Measurements from ENCODE around the gene AKT1S1. TPM values are rescaled to one million over a fixed set of nuclear protein-coding genes. Genes with fewer than 3 reads are reported as not detected.

AKT1S1 gene
- total and polyA plus RNA-seq, 2 of the 13 experiments (the other 11 are each of a cell fraction or from before 2014, with no cell fraction given), result 13.5 to 27.8 TPM

DNA sequence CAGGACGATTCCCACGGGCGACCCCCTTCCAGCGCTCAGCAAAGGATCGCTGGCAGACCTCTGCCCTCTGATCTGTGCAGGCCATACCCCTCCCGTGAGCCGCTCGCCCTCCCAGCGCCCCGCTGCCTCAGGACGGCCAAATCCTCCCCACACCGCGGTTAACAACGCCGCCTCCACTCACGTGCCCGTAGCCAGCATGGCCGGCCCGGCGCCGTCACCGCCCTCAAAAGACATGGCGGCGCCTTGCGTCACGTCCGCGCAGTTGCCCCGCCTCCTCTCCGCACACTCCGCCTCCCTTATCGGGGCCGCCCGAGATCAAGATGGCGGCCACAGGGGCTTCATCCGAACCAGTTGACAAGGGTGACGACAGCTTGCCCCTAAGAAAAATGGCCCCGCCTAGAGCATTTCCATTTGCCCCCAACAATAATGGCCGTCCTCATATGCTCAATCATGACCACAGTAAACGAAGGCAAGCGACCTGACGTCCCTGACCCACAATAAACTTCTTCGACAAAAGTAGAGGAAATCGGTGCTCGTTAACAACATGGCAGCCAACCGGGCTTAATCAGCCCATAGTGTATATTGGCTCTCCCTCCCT lies 634 bp downstream of the AKT1S1 start (continued):
- TF ChIP-seq, protein P1, sequence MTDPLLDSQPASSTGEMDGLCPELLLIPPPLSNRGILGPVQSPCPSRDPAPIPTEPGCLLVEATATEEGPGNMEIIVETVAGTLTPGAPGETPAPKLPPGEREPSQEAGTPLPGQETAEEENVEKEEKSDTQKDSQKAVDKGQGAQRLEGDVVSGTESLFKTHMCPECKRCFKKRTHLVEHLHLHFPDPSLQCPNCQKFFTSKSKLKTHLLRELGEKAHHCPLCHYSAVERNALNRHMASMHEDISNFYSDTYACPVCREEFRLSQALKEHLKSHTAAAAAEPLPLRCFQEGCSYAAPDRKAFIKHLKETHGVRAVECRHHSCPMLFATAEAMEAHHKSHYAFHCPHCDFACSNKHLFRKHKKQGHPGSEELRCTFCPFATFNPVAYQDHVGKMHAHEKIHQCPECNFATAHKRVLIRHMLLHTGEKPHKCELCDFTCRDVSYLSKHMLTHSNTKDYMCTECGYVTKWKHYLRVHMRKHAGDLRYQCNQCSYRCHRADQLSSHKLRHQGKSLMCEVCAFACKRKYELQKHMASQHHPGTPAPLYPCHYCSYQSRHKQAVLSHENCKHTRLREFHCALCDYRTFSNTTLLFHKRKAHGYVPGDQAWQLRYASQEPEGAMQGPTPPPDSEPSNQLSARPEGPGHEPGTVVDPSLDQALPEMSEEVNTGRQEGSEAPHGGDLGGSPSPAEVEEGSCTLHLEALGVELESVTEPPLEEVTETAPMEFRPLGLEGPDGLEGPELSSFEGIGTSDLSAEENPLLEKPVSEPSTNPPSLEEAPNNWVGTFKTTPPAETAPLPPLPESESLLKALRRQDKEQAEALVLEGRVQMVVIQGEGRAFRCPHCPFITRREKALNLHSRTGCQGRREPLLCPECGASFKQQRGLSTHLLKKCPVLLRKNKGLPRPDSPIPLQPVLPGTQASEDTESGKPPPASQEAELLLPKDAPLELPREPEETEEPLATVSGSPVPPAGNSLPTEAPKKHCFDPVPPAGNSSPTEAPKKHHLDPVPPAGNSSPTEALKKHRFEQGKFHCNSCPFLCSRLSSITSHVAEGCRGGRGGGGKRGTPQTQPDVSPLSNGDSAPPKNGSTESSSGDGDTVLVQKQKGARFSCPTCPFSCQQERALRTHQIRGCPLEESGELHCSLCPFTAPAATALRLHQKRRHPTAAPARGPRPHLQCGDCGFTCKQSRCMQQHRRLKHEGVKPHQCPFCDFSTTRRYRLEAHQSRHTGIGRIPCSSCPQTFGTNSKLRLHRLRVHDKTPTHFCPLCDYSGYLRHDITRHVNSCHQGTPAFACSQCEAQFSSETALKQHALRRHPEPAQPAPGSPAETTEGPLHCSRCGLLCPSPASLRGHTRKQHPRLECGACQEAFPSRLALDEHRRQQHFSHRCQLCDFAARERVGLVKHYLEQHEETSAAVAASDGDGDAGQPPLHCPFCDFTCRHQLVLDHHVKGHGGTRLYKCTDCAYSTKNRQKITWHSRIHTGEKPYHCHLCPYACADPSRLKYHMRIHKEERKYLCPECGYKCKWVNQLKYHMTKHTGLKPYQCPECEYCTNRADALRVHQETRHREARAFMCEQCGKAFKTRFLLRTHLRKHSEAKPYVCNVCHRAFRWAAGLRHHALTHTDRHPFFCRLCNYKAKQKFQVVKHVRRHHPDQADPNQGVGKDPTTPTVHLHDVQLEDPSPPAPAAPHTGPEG (CRISPR knock-in tag; IDR thresholded peaks at IDR 0.05), result 0 out of 2 replicates have a peak, but pooled peaks have one; percentile 34
- no peak for TF ChIP-seq RAD21 (CRISPR knock-in tag; IDR thresholded peaks at IDR 0.05)
- no peak for TF ChIP-seq TRIM24 (CRISPR knock-in tag; IDR thresholded peaks at IDR 0.05)
- no peak for TF ChIP-seq ZNF773 (CRISPR knock-in tag; IDR thresholded peaks at IDR 0.05; ENCODE audit: borderline replicate concordance)
- 0 out of 2 replicates have a peak, but pooled peaks have one; percentile 80 for TF ChIP-seq CENPT (CRISPR knock-in tag; IDR thresholded peaks at IDR 0.05; ENCODE audit: low read depth)
- no peak for TF ChIP-seq ZNF253 (CRISPR knock-in tag; IDR thresholded peaks at IDR 0.05; ENCODE audit: borderline replicate concordance)
- TF ChIP-seq CEBPB (IDR thresholded peaks at IDR 0.05; ENCODE audit: borderline replicate concordance, low read depth, low read length), result peak; percentile 84; the same call in 1 of the 2 replicates
- peak; percentile 56; the same call in 1 of the 2 replicates for TF ChIP-seq GFI1 (CRISPR knock-in tag; IDR thresholded peaks at IDR 0.05; ENCODE audit: borderline replicate concordance)
- peak; percentile 63; the same call in 1 of the 2 replicates for TF ChIP-seq MIER3 (CRISPR knock-in tag; IDR thresholded peaks at IDR 0.05; ENCODE audit: borderline replicate concordance)
- no peak for TF ChIP-seq ZFP41 (CRISPR knock-in tag; IDR thresholded peaks at IDR 0.05; ENCODE audit: borderline replicate concordance)
- no peak for TF ChIP-seq SMAD9 (CRISPR knock-in tag; IDR thresholded peaks at IDR 0.05)
- TF ChIP-seq, protein P2, sequence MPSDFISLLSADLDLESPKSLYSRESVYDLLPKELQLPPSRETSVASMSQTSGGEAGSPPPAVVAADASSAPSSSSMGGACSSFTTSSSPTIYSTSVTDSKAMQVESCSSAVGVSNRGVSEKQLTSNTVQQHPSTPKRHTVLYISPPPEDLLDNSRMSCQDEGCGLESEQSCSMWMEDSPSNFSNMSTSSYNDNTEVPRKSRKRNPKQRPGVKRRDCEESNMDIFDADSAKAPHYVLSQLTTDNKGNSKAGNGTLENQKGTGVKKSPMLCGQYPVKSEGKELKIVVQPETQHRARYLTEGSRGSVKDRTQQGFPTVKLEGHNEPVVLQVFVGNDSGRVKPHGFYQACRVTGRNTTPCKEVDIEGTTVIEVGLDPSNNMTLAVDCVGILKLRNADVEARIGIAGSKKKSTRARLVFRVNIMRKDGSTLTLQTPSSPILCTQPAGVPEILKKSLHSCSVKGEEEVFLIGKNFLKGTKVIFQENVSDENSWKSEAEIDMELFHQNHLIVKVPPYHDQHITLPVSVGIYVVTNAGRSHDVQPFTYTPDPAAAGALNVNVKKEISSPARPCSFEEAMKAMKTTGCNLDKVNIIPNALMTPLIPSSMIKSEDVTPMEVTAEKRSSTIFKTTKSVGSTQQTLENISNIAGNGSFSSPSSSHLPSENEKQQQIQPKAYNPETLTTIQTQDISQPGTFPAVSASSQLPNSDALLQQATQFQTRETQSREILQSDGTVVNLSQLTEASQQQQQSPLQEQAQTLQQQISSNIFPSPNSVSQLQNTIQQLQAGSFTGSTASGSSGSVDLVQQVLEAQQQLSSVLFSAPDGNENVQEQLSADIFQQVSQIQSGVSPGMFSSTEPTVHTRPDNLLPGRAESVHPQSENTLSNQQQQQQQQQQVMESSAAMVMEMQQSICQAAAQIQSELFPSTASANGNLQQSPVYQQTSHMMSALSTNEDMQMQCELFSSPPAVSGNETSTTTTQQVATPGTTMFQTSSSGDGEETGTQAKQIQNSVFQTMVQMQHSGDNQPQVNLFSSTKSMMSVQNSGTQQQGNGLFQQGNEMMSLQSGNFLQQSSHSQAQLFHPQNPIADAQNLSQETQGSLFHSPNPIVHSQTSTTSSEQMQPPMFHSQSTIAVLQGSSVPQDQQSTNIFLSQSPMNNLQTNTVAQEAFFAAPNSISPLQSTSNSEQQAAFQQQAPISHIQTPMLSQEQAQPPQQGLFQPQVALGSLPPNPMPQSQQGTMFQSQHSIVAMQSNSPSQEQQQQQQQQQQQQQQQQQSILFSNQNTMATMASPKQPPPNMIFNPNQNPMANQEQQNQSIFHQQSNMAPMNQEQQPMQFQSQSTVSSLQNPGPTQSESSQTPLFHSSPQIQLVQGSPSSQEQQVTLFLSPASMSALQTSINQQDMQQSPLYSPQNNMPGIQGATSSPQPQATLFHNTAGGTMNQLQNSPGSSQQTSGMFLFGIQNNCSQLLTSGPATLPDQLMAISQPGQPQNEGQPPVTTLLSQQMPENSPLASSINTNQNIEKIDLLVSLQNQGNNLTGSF (CRISPR knock-in tag; IDR thresholded peaks at IDR 0.05), result no peak
- TF ChIP-seq RFXAP (CRISPR knock-in tag; IDR thresholded peaks at IDR 0.05; ENCODE audit: borderline replicate concordance), result no peak
- no peak for TF ChIP-seq SRSF9 (IDR thresholded peaks at IDR 0.05; ENCODE audit: borderline replicate concordance, insufficient read depth, low read depth, low read length, poor library complexity, severe bottlenecking)
- peak; percentile 88 for TF ChIP-seq SP2 (CRISPR knock-in tag; IDR thresholded peaks at IDR 0.05)
- 0 out of 2 replicates have a peak, but pooled peaks have one; percentile 36 for TF ChIP-seq EEA1 (CRISPR knock-in tag; IDR thresholded peaks at IDR 0.05; ENCODE audit: borderline replicate concordance)
- TF ChIP-seq, protein P3, sequence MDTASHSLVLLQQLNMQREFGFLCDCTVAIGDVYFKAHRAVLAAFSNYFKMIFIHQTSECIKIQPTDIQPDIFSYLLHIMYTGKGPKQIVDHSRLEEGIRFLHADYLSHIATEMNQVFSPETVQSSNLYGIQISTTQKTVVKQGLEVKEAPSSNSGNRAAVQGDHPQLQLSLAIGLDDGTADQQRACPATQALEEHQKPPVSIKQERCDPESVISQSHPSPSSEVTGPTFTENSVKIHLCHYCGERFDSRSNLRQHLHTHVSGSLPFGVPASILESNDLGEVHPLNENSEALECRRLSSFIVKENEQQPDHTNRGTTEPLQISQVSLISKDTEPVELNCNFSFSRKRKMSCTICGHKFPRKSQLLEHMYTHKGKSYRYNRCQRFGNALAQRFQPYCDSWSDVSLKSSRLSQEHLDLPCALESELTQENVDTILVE (CRISPR knock-in tag; IDR thresholded peaks at IDR 0.05), result peak; percentile 52
